K562 (cell line): Measurements from ENCODE around the gene ZNF112. TPM values are rescaled to one million over a fixed set of nuclear protein-coding genes. Genes with fewer than 3 reads are reported as not detected.
A peak's percentile ranks its signal among the peaks of the same experiment; 100 is the strongest.

Experiments used
- CBFA2T3 ChIP-seq: fragments of 450-650 bp; IDR thresholded peaks from 2 replicates; pipeline ENCODE4 v1.6.1; 2017
- EHMT2 ChIP-seq: fragments of 450-650 bp; IDR thresholded peaks from 2 replicates; pipeline ENCODE4 v1.6.1; 2018; ENCODE audit warnings: antibody characterized with exemption
- GATAD2A ChIP-seq: fragments of 450-650 bp; IDR thresholded peaks from 2 replicates; pipeline ENCODE4 v1.6.1; 2017
- MTF1 ChIP-seq: fragments of 250-450 bp; sonication (Bioruptor Pico); IDR thresholded peaks from 2 replicates; pipeline ENCODE4 v1.9.0; 2021; ENCODE audit warnings: moderate library complexity, mild to moderate bottlenecking, inconsistent platforms, borderline replicate concordance
- MYC ChIP-seq, 2 experiments: fragments of 250-450 bp in 1 of 2; sonication (Bioruptor Pico) in 1 of 2; IDR thresholded peaks; 2 replicates each; pipeline versions ENCODE4 v1.5.1 to v1.6.1; 2012 to 2021; ENCODE audit warnings: low read depth in 2 of 2, borderline replicate concordance in 1 of 2, improper control_type of control experiment in 1 of 2, low read length in 1 of 2, mild to moderate bottlenecking in 1 of 2, moderate library complexity in 1 of 2
- NR2C2 ChIP-seq, 2 experiments: fragments of 200-800 bp in 1 of 2; sonication (Bioruptor generic) in 1 of 2; sonication (generic) in 1 of 2; formaldehyde crosslinking in 1 of 2; IDR thresholded peaks; 2 replicates each; pipeline versions ENCODE4 v1.6.1 to v1.8.0; 2016 to 2022; ENCODE audit warnings: mild to moderate bottlenecking in 1 of 2, missing compliant biosample characterization in 1 of 2, missing genetic modification characterization in 1 of 2, missing genetic modification reagents in 1 of 2
- RFX1 ChIP-seq: fragments of 450-650 bp; IDR thresholded peaks from 2 replicates; pipeline ENCODE4 v1.6.1; 2016; ENCODE audit warnings: mild to moderate bottlenecking, moderate library complexity
- RHOXF2B ChIP-seq: fragments of 250-450 bp; sonication (Bioruptor Pico); conservative IDR thresholded peaks from 2 replicates; pipeline ENCODE4 v1.5.1; 2021
- TEAD4 ChIP-seq, 2 experiments: sonication (generic) in 1 of 2; formaldehyde crosslinking in 1 of 2; IDR thresholded peaks; 2 replicates each; pipeline versions ENCODE4 v1.6.1 to v1.8.0; 2012 to 2022; ENCODE audit warnings: borderline replicate concordance in 1 of 2, inconsistent platforms in 1 of 2, low read length in 1 of 2, mild to moderate bottlenecking in 1 of 2, missing genetic modification reagents in 1 of 2
- TFE3 ChIP-seq: fragments of 450-650 bp; formaldehyde crosslinking; IDR thresholded peaks from 2 replicates; pipeline ENCODE4 v1.4.0; 2020; ENCODE audit warnings: mild to moderate bottlenecking, mixed read lengths
- ZBTB11 ChIP-seq, 3 experiments: fragments of 200-800 bp in 1 of 3; fragments of 250-450 bp in 1 of 3; fragments of 450-650 bp in 1 of 3; sonication (Bioruptor Pico) in 1 of 3; sonication (Bioruptor generic) in 1 of 3; formaldehyde crosslinking in 1 of 3; IDR thresholded peaks; 2 replicates each; pipeline versions ENCODE4 v1.6.1 to v1.8.0; 2016 to 2022; ENCODE audit warnings: mild to moderate bottlenecking in 2 of 3, missing genetic modification characterization in 2 of 3, missing compliant biosample characterization in 1 of 3, moderate library complexity in 1 of 3
- ZBTB2 ChIP-seq: fragments of 450-650 bp; IDR thresholded peaks from 2 replicates; pipeline ENCODE4 v1.6.1; 2016; ENCODE audit warnings: antibody characterized with exemption
- ZNF511 ChIP-seq: sonication (generic); formaldehyde crosslinking; IDR thresholded peaks from 2 replicates; pipeline ENCODE4 v1.8.0; 2022; ENCODE audit warnings: mild to moderate bottlenecking, missing genetic modification reagents
- ZNF512 ChIP-seq: IDR thresholded peaks from 2 replicates; pipeline ENCODE4 v1.6.1; 2016; ENCODE audit warnings: missing genetic modification characterization, missing compliant biosample characterization
- ZNF699 ChIP-seq: fragments of 250-450 bp; sonication (Bioruptor Pico); IDR thresholded peaks from 2 replicates; pipeline ENCODE4 v1.8.0; 2021; ENCODE audit warnings: mild to moderate bottlenecking, moderate library complexity; ENCODE audit not compliant: insufficient replicate concordance
- ZNF764 ChIP-seq: fragments of 250-450 bp; sonication (Bioruptor Pico); IDR thresholded peaks from 2 replicates; pipeline ENCODE4 v1.4.0; 2020; ENCODE audit warnings: low read depth, mild to moderate bottlenecking, moderate library complexity
- polyA plus RNA-seq, 8 experiments: library from polyadenylated mRNA; depleted of rRNA in 4 of 8; stranded (reverse) in 5 of 8; unstranded in 3 of 8; fragments of >200 nt; fragmentation: Nextera tagmentation in 2 of 8; fragmentation: Illumina TruSeq in 1 of 8; extraction: Ambion mirVana in 2 of 8; extraction: Trizol in 1 of 8; gene quantifications; 2 replicates each; pipeline versions ENCODE4 v1.2.1 to v1.2.3, GENCODE V29; 2011 to 2014; ENCODE audit warnings: inconsistent platforms in 1 of 8, missing spikeins in 1 of 8
- total RNA-seq, 7 experiments: library from RNA; depleted of rRNA in 6 of 7; stranded (reverse); fragments of >200 nt in 6 of 7; fragmentation: Illumina TruSeq in 2 of 7; extraction: Trizol in 2 of 7; gene quantifications; 2 replicates each; pipeline versions ENCODE4 v1.2.1 to v1.2.3, GENCODE V29; 2011 to 2021; ENCODE audit warnings: low replicate concordance in 1 of 7

The ZNF112 gene
- total and polyA plus RNA-seq, 9 of the 15 experiments (the other 6 are each of a cell fraction or from before 2014, with no cell fraction given), result 0.21 to 1.3 (median 0.61) TPM

GRCh38 chr19:44401139-44402115 lies 44.9 kb upstream of the ZNF112 start, which contains the start of gene ZNF285 (continued):
- no peak for TF ChIP-seq MTF1 (CRISPR knock-in tag)
- no peak for TF ChIP-seq GATAD2A
- TF ChIP-seq TFE3 (CRISPR knock-in tag), result no peak
- peak in 1 of 3 experiments; percentile 77; a peak in 2 of 6 replicates for TF ChIP-seq ZBTB11 (CRISPR knock-in tag; IDR thresholded peaks at IDR 0.05)
- no peak for TF ChIP-seq CBFA2T3
- TF ChIP-seq MYC (IDR thresholded peaks at IDR 0.05; ENCODE audit: low read depth, low read length), result peak; percentile 23; the same call in 1 of the 2 replicates
- no peak for TF ChIP-seq MYC (CRISPR knock-in tag; IDR thresholded peaks at IDR 0.05; ENCODE audit: borderline replicate concordance, low read depth)
- TF ChIP-seq RFX1, result no peak
- TF ChIP-seq ZBTB2, result peak; percentile 92
- no peak for TF ChIP-seq ZNF512
- no peak for TF ChIP-seq NR2C2 (CRISPR knock-in tag; IDR thresholded peaks at IDR 0.05)
- TF ChIP-seq NR2C2 (tag; IDR thresholded peaks at IDR 0.05), result peak; percentile 98
- no peak for TF ChIP-seq ZNF699 (CRISPR knock-in tag)
- no peak for TF ChIP-seq ZNF511 (CRISPR knock-in tag)
- TF ChIP-seq RHOXF2B, result no peak
- peak; percentile 39; the same call in 1 of the 2 replicates for TF ChIP-seq EHMT2
- no peak for TF ChIP-seq TEAD4 (IDR thresholded peaks at IDR 0.05; ENCODE audit: low read length)
- no peak for TF ChIP-seq TEAD4 (CRISPR knock-in tag; IDR thresholded peaks at IDR 0.05; ENCODE audit: borderline replicate concordance)
- no peak for TF ChIP-seq ZNF764 (CRISPR knock-in tag)
